Occipital lobe (tissue), 3 donors: ENCODE results near the gene ASCC1. TPM values are rescaled to one million over a fixed set of nuclear protein-coding genes. Genes with fewer than 3 reads are reported as not detected.

ENCODE experiments used
- DNase-seq: peaks from one replicate; lab custom pipeline; 2025; lab: John Stamatoyannopoulos, UW
- small RNA-seq: library from RNA; depleted of rRNA; stranded (forward); fragments of <200 nt; gene quantifications from one replicate; pipeline ENCODE3, GENCODE V24; 2014
- total RNA-seq: library from RNA; depleted of rRNA; stranded (reverse); fragments of >200 nt; gene quantifications from one replicate; pipeline ENCODE4 v1.2.3, GENCODE V29; 2014

The ASCC1 gene
- total RNA-seq, 1 donor from 2014 or later, result 31.2 TPM

DNA sequence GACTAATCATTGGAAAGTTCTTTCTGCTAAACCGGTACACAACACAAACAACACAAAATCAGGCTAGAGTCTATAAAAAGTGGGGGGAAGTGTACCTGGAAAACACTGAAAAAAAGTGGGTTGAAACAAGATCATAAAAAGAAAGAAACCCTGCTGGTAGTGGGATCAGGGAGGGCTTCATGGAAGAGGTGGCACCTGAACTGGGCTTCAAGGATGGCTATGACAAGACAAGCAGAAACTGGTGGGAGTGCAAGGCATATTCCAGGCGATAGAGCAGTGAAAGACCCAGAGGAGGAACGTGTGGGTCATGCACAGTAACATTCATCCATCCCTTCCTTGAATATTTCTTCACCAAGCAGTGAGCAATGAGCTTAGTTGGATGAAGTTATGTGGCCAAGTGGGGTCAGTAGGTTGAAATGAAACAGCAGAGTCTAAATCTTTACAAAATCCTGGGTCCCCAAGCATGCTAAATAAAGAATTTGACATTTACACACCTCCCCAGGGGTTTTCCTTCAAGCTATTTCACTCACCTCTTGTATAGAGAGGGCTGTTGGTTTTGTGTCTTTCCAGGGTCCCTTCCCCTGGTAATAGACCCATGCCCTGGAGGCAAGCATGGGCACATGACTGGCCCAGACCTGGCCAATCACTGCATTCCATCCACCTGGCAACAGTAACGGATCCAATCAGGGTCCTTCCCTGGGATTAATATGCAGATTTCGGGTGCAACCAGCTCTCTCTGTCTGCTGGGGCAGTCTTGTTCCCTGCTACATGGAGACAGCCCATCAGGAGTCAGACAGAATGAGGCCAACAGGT lies 165.9 kb downstream of the ASCC1 start:
- no peak for DNase-seq

DNA sequence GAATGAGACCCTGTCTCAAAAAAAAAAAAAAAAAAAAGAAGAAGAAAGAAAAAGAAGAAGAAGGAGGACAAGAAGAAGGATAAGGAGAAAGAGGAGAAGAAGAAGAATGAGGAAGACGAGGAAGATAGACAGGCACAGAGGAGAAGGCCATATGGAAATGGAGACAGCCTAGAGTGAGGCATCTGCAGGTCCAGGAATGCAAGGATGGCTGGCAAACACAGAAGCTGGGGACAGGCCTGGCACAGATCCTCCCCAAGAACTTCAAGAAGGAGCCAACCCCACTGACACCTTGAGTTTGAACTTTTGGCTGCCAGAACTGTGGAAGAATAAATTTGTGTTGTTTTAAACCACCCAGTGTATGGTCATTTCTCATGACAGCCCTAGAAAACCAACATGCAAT lies 166.6 kb downstream of the ASCC1 start:
- no peak for DNase-seq

DNA sequence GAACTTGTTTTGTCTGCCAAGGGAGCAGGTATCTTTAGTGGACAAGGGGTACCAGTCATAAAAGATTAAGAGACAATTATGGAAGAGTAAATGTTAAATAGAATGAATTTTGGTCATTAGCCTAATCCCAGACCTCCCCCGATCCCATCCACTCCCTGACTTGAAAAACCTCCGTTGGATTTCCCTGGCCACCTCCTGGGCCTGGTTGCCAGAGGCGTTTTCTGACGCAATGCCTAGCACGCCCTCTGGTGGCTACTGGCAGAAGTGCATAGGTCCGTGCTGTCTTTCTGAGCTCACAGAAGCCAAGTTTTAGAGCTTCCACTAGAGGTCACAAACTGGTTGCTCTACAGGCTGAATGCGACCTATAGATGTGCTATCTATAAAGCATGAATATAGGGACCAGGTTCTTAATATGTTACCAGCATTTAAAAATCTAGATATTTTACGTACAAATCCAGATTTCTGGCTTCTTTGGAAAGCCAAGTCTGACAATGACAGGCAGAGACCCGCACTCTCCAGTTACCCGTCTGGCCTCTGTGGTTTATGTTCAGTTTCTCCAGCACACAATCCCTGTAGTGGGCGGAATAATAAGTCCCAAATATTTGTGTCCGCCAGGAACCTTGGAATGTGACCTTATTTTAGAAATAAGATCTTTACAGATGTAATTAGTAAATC lies 167.5 kb downstream of the ASCC1 start:
- peak; percentile 84 for DNase-seq

Small RNAs within 50 kb of the gene (small RNA-seq; reads per million reads assigned to genes)
- gene RF00019, result not detected
- gene RF00340, result not detected

Other genes starting within 250 kb of the ASCC1 start
- 25.1 TPM for gene SPOCK2, start 127.7 kb downstream of the ASCC1 start, total RNA-seq
- gene ANAPC16, start 264 bp downstream of the ASCC1 start, total RNA-seq, result 34.2 TPM
- gene DDIT4, start 57.6 kb upstream of the ASCC1 start, total RNA-seq, result 30.6 TPM
- gene DNAJB12, start 138.6 kb upstream of the ASCC1 start, total RNA-seq, result 12.2 TPM